GM12873 (cell line): ENCODE data around the gene SLC35E1.

Source experiments
- CTCF ChIP-seq: IDR thresholded peaks from 2 replicates; pipeline ENCODE4 v1.5.1; 2012; ENCODE audit warnings: low read depth, mild to moderate bottlenecking, moderate library complexity, low read length, control low read depth; ENCODE audit not compliant: insufficient read depth; ENCODE audit errors: missing control alignments

The SLC35E1 gene

GRCh38 chr19:16590876-16591802 lies 18.9 kb upstream of the SLC35E1 start:
- no peak for TF ChIP-seq CTCF

GRCh38 chr19:16589917-16590316 lies 17.7 kb upstream of the SLC35E1 start:
- no peak for TF ChIP-seq CTCF

GRCh38 chr19:16588824-16589577 lies 16.8 kb upstream of the SLC35E1 start:
- no peak for TF ChIP-seq CTCF

- no peak for TF ChIP-seq CTCF
These were observed 15.9 kb upstream of the SLC35E1 start for GRCh38 chr19:16587833-16588823.

- no peak for TF ChIP-seq CTCF
These were observed 15.0 kb upstream of the SLC35E1 start for GRCh38 chr19:16586991-16587832.

GRCh38 chr19:16586477-16586871 lies 14.3 kb upstream of the SLC35E1 start:
- no peak for TF ChIP-seq CTCF
